HepG2 (cell line): ENCODE data around the gene ANKRD7. TPM values are rescaled to one million over a fixed set of nuclear protein-coding genes. Genes with fewer than 3 reads are reported as not detected.

Experiments
- ATAC-seq: fragments of 200-7000 bp; cut with Tn5 transposase; 3 replicates; pipeline ENCODE4 v1.9.1; 2020; ENCODE audit warnings: mild to moderate bottlenecking, moderate library complexity
- BruUV-seq: library from RNA; stranded (reverse); fragments of 400-500 nt; replicated peaks from 2 replicates; lab custom pipeline; 2021; lab: Mats Ljungman, UMichigan
- CTCF ChIA-PET: fragments of 300-600 bp; formaldehyde crosslinking; extraction: SDS; loops from one replicate; lab custom pipeline; 2021; ENCODE audit warnings: low total read pairs, inconsistent platforms, low intra/inter-chr PET ratio; lab: Yijun Ruan, JAX
- POLR2A ChIA-PET: fragments of 350-600 bp; sonication (Branson Sonifier 250); formaldehyde crosslinking; loops from one replicate; lab custom pipeline; 2020; ENCODE audit warnings: antibody characterized with exemption, inconsistent platforms; lab: Yijun Ruan, JAX
- DNase-seq: peaks from one replicate; pipeline ENCODE4 v3.0.0-alpha.2; 2015; ENCODE audit warnings: low spot score
- FAIRE-seq: peaks from 3 replicates; lab custom pipeline; 2011; peaks lifted over from hg19 to GRCh38; lab: Jason Lieb, UNC
- H2AFZ ChIP-seq: one replicate; pipeline ENCODE4 v1.6.1; 2011; ENCODE audit warnings: low read length, inconsistent platforms
- H3K27ac ChIP-seq: fragments of 300-600 bp; 3 replicates; pipeline ENCODE4 v1.8.0; 2011; ENCODE audit warnings: mixed run types, mild to moderate bottlenecking, mixed read lengths, low read length, inconsistent platforms; ENCODE audit not compliant: insufficient read depth; ENCODE audit errors: extremely low read length
- H3K27me3 ChIP-seq, 2 experiments: fragments of 200-600 bp in 1 of 2; 2 replicates in 1 of 2; 3 replicates in 1 of 2; pipeline versions ENCODE4 v1.6.0 to v1.8.0; 2011; ENCODE audit warnings: low read length in 2 of 2, mild to moderate bottlenecking in 2 of 2, moderate library complexity in 2 of 2, inconsistent platforms in 1 of 2; ENCODE audit not compliant: insufficient read depth in 2 of 2, control insufficient read depth in 1 of 2
- H3K36me3 ChIP-seq, 2 experiments: fragments of 200-600 bp in 1 of 2; replicated peaks in 1 of 2; 2 replicates in 1 of 2; 3 replicates in 1 of 2; pipeline versions ENCODE4 v1.5.1 to v1.8.0; 2011; ENCODE audit warnings: low read length in 2 of 2, inconsistent platforms in 1 of 2; ENCODE audit not compliant: insufficient read depth in 2 of 2, control insufficient read depth in 1 of 2
- H3K4me1 ChIP-seq: 2 replicates; pipeline ENCODE4 v1.5.1; 2012; ENCODE audit warnings: low read length, inconsistent platforms; ENCODE audit not compliant: insufficient read depth
- H3K4me2 ChIP-seq: 2 replicates; pipeline ENCODE4 v1.6.0; 2011; ENCODE audit warnings: low read depth, low read length, inconsistent platforms
- H3K4me3 ChIP-seq, 3 experiments: fragments of 200-600 bp in 1 of 3; sonication (generic), shearing (Covaris generic) in 1 of 3; replicated peaks in 1 of 3; 2 replicates each; pipeline ENCODE4 v1.5.1; 2011 to 2016; ENCODE audit warnings: low read length in 3 of 3, inconsistent platforms in 2 of 3, low read depth in 2 of 3, mild to moderate bottlenecking in 2 of 3, control low read depth in 1 of 3, mixed read lengths in 1 of 3; ENCODE audit not compliant: insufficient read depth in 1 of 3
- H3K79me2 ChIP-seq: one replicate; pipeline ENCODE4 v1.6.1; 2011; ENCODE audit warnings: low read length, inconsistent platforms; ENCODE audit not compliant: insufficient read depth
- H3K9ac ChIP-seq: 2 replicates; pipeline ENCODE4 v1.6.0; 2011; ENCODE audit warnings: mild to moderate bottlenecking, low read depth, low read length, inconsistent platforms; ENCODE audit not compliant: insufficient read depth
- H3K9me3 ChIP-seq: 2 replicates; pipeline ENCODE4 v1.5.1; 2012; ENCODE audit warnings: mild to moderate bottlenecking, low read length
- H4K20me1 ChIP-seq: 2 replicates; pipeline ENCODE4 v1.6.0; 2011; ENCODE audit warnings: inconsistent platforms, mild to moderate bottlenecking, low read length, moderate library complexity; ENCODE audit not compliant: insufficient read depth
- ETV6 ChIP-seq: sonication (generic); formaldehyde crosslinking; conservative IDR thresholded peaks from 2 replicates; pipeline ENCODE4 v1.4.0; 2020; ENCODE audit warnings: missing genetic modification reagents
- FOXJ3 ChIP-seq: sonication (generic); formaldehyde crosslinking; IDR thresholded peaks from 2 replicates; pipeline ENCODE4 v1.4.0; 2020; ENCODE audit warnings: missing genetic modification reagents, mild to moderate bottlenecking, borderline replicate concordance
- FOXO1 ChIP-seq: sonication (generic); formaldehyde crosslinking; IDR thresholded peaks from 2 replicates; pipeline ENCODE4 v1.4.0; 2020; ENCODE audit warnings: missing genetic modification reagents
- JUN ChIP-seq: sonication (generic); formaldehyde crosslinking; IDR thresholded peaks from 2 replicates; pipeline ENCODE4 v1.4.0; 2020; ENCODE audit warnings: mild to moderate bottlenecking, missing genetic modification reagents
- MAFK ChIP-seq, 2 experiments: IDR thresholded peaks in 1 of 2; conservative IDR thresholded peaks in 1 of 2; 2 replicates each; pipeline ENCODE4 v1.6.1; 2011; ENCODE audit warnings: improper control_type of control experiment in 2 of 2, low read length in 2 of 2
- XRCC5 ChIP-seq: fragments of 200-400 bp; formaldehyde crosslinking; optimal IDR thresholded peaks from 2 replicates; pipeline ENCODE3; 2017; ENCODE audit warnings: mild to moderate bottlenecking, low read length
- ZFP62 ChIP-seq: sonication (generic); formaldehyde crosslinking; IDR thresholded peaks from 2 replicates; pipeline ENCODE4 v1.4.0; 2020; ENCODE audit warnings: missing genetic modification reagents
- ZNF235 ChIP-seq: sonication (generic); formaldehyde crosslinking; IDR thresholded peaks from 2 replicates; pipeline ENCODE4 v1.8.1; 2023; ENCODE audit warnings: mild to moderate bottlenecking, missing genetic modification reagents, borderline replicate concordance
- ZNF691 ChIP-seq: sonication (generic); formaldehyde crosslinking; IDR thresholded peaks from 2 replicates; pipeline ENCODE4 v1.4.0; 2020; ENCODE audit warnings: missing genetic modification reagents, low read depth, mild to moderate bottlenecking, borderline replicate concordance
- ZNF749 ChIP-seq: sonication (generic); formaldehyde crosslinking; IDR thresholded peaks from 2 replicates; pipeline ENCODE4 v1.8.0; 2022; ENCODE audit warnings: mild to moderate bottlenecking, missing genetic modification reagents, moderate library complexity, borderline replicate concordance
- in situ Hi-C: cut with HindIII; loops from 2 replicates; pipeline ENCODE4 v1.10.0; 2017; ENCODE audit warnings: low pct_unique_long_range_greater_than_20kb; ENCODE audit not compliant: extremely low pct_ligation_motif_present
- intact Hi-C: fragments of 100-400 bp; cut with micrococcal nuclease; formaldehyde crosslinking; loops from one replicate; pipeline ENCODE4 v1.10.0; 2022; ENCODE audit not compliant: unreplicated experiment
- polyA plus RNA-seq, 8 experiments: library from polyadenylated mRNA; depleted of rRNA in 3 of 8; stranded (reverse) in 7 of 8; unstranded in 1 of 8; fragments of >200 nt; fragmentation: Illumina TruSeq in 4 of 8; extraction: Trizol in 4 of 8; gene quantifications; 2 replicates each; pipeline versions ENCODE4 v1.2.1 to v1.2.3, GENCODE V29; 2011 to 2016; ENCODE audit warnings: low read depth in 4 of 8, missing spikeins in 1 of 8, mixed read lengths in 1 of 8; ENCODE audit not compliant: insufficient read depth in 1 of 8
- total RNA-seq, 5 experiments: library from RNA; depleted of rRNA; stranded (reverse); fragments of >200 nt; fragmentation: Illumina TruSeq; extraction: Trizol; gene quantifications; 2 replicates each; pipeline ENCODE4 v1.2.3, GENCODE V29; 2016; ENCODE audit warnings: low read depth in 1 of 5
- TF ChIP-seq, protein P1 (sequence below): sonication (generic); formaldehyde crosslinking; IDR thresholded peaks from 2 replicates; pipeline ENCODE4 v1.4.0; 2020; ENCODE audit warnings: missing genetic modification reagents, borderline replicate concordance
- TF ChIP-seq, protein P2 (sequence below): sonication (generic); formaldehyde crosslinking; IDR thresholded peaks from 2 replicates; pipeline ENCODE4 v1.4.0; 2020; ENCODE audit warnings: missing genetic modification reagents, mild to moderate bottlenecking, borderline replicate concordance
- TF ChIP-seq, protein P3 (sequence below), 2 experiments: sonication (generic) in 1 of 2; formaldehyde crosslinking in 1 of 2; IDR thresholded peaks; 2 replicates each; pipeline versions ENCODE4 v1.4.0 to v1.6.1; 2016 to 2020; ENCODE audit warnings: borderline replicate concordance in 1 of 2, low read depth in 1 of 2, mild to moderate bottlenecking in 1 of 2, missing genetic modification reagents in 1 of 2

The ANKRD7 gene
- total and polyA plus RNA-seq, 2 of the 13 experiments (the other 11 are each of a cell fraction or from before 2014, with no cell fraction given) = not detected

DNA sequence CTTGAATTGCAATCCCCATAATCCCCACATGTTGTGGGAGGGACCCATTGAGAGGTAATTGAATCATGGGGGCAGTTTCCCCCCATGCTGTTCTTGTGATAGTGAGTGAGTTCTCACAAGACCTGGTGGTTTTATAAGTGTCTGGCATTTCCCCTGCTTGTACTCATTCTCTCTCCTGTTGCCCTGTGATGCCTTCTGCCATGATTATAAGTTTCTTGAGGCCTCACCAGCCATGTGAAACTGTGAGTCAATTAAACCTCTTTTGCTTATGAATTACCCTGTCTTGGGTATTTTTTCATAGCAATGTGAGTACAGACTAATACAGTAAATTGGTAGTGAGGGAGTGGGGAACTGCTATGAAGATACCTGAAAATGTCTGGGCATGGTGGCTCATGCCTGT, 65.0 kb downstream of the ANKRD7 start:
- DNase-seq (no peak), FAIRE-seq (no peak), ATAC-seq (no peak)
- no peaks in the 10 kb centered on the region for H4K20me1 ChIP-seq
- ChIA-PET POLR2A (no interaction called here), CTCF (no interaction called here)
- H2AFZ ChIP-seq = no peak overlapping the region
- intact Hi-C loops (no loop called here), in situ Hi-C loops (no loop called here)
- H3K9me3 ChIP-seq = peaks cover 42% of the 10 kb centered on the region
- H3K4me2 ChIP-seq = no peak overlapping the region
- TF ChIP-seq, protein P1, sequence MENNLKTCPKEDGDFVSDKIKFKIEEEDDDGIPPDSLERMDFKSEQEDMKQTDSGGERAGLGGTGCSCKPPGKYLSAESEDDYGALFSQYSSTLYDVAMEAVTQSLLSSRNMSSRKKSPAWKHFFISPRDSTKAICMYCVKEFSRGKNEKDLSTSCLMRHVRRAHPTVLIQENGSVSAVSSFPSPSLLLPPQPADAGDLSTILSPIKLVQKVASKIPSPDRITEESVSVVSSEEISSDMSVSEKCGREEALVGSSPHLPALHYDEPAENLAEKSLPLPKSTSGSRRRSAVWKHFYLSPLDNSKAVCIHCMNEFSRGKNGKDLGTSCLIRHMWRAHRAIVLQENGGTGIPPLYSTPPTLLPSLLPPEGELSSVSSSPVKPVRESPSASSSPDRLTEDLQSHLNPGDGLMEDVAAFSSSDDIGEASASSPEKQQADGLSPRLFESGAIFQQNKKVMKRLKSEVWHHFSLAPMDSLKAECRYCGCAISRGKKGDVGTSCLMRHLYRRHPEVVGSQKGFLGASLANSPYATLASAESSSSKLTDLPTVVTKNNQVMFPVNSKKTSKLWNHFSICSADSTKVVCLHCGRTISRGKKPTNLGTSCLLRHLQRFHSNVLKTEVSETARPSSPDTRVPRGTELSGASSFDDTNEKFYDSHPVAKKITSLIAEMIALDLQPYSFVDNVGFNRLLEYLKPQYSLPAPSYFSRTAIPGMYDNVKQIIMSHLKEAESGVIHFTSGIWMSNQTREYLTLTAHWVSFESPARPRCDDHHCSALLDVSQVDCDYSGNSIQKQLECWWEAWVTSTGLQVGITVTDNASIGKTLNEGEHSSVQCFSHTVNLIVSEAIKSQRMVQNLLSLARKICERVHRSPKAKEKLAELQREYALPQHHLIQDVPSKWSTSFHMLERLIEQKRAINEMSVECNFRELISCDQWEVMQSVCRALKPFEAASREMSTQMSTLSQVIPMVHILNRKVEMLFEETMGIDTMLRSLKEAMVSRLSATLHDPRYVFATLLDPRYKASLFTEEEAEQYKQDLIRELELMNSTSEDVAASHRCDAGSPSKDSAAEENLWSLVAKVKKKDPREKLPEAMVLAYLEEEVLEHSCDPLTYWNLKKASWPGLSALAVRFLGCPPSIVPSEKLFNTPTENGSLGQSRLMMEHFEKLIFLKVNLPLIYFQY = no peak
- TF ChIP-seq ZNF749 (CRISPR knock-in tag) (no peak), JUN (CRISPR knock-in tag) (no peak), ZNF235 (CRISPR knock-in tag) (no peak), ETV6 (CRISPR knock-in tag) (no peak), ZNF691 (CRISPR knock-in tag) (no peak), ZFP62 (CRISPR knock-in tag) (no peak), XRCC5 (no peak), FOXJ3 (no peak), FOXO1 (no peak), MAFK (conservative IDR thresholded peaks at IDR 0.05 in 1 of 2, IDR thresholded peaks at IDR 0.05 in 1 of 2; ENCODE audit: low read length in 2 of 2) (no peak)
- TF ChIP-seq, protein P2, sequence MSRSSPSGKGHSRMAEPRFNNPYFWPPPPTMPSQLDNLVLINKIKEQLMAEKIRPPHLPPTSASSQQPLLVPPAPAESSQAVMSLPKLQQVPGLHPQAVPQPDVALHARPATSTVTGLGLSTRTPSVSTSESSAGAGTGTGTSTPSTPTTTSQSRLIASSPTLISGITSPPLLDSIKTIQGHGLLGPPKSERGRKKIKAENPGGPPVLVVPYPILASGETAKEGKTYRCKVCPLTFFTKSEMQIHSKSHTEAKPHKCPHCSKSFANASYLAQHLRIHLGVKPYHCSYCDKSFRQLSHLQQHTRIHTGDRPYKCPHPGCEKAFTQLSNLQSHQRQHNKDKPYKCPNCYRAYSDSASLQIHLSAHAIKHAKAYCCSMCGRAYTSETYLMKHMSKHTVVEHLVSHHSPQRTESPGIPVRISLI (CRISPR knock-in tag) = no peak
- TF ChIP-seq, protein P3, sequence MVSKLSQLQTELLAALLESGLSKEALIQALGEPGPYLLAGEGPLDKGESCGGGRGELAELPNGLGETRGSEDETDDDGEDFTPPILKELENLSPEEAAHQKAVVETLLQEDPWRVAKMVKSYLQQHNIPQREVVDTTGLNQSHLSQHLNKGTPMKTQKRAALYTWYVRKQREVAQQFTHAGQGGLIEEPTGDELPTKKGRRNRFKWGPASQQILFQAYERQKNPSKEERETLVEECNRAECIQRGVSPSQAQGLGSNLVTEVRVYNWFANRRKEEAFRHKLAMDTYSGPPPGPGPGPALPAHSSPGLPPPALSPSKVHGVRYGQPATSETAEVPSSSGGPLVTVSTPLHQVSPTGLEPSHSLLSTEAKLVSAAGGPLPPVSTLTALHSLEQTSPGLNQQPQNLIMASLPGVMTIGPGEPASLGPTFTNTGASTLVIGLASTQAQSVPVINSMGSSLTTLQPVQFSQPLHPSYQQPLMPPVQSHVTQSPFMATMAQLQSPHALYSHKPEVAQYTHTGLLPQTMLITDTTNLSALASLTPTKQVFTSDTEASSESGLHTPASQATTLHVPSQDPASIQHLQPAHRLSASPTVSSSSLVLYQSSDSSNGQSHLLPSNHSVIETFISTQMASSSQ (IDR thresholded peaks at IDR 0.05; ENCODE audit: low read depth) = no peak
- TF ChIP-seq, protein P3 (CRISPR knock-in tag; IDR thresholded peaks at IDR 0.05; ENCODE audit: borderline replicate concordance) = no peak
- no peaks in the 10 kb centered on the region for H3K36me3 ChIP-seq
- no peak overlapping the region for H3K4me3 ChIP-seq
- H3K79me2 ChIP-seq = no peaks in the 10 kb centered on the region
- H3K4me1 ChIP-seq = no peaks in the 10 kb centered on the region
- BruUV-seq = no TSS peak
- H3K9ac ChIP-seq = no peak overlapping the region
- no peak overlapping the region for H3K27ac ChIP-seq
- H3K27me3 ChIP-seq = no peaks in the 10 kb centered on the region; a peak in 1 of 5 replicates
